Hematopoietic multipotent progenitor cell (in vitro differentiated cells): Measurements from ENCODE around the gene SDK1. TPM values are rescaled to one million over a fixed set of nuclear protein-coding genes. Genes with fewer than 3 reads are reported as not detected.
"Not testable (repeated sequence)": the region's sequence is repeated elsewhere in the genome, so short reads cannot be mapped to it uniquely, and the experiment has no call there.

Source experiments
- DNase-seq, 3 donors: peaks; one replicate each; pipeline ENCODE4 v3.0.0-alpha.2; 2011 to 2015; ENCODE audit warnings: low read depth in 2 of 3, low spot score in 2 of 3
- total RNA-seq: library from RNA; depleted of rRNA; stranded (reverse); fragments of >200 nt; gene quantifications from one replicate; pipeline ENCODE4 v1.2.3, GENCODE V29; 2012

Gene SDK1
- total RNA-seq, 1 donor: 0.81 TPM

DNA sequence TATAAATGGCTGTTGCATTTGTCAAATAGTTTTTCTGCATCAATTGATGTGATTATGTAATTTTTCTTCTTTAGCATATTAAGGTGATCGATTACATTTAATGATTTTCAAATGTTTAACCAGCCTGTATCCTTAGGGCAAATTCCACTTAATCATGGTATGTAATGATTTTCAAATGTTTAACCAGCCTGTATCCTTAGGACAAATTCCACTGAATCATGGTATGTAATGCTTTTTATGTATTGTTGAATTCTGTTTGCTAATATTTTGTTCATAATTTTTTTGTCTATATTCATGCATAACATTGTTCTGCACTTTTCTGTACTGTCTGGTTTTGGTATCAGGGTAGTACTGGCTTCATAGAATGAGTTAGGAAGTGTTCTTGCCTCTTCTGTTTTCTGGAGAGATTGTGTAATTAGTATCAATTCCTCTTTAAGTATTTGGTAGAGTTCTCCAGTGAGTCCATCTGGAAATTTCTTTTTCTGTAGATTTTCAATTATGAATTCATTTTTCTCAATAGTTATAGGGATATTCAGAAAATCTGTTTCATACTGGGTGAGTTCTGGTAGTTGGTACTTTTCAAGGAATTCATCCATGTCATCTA is 987.8 kb downstream of the SDK1 start:
- no peak for DNase-seq

- DNase-seq: no peak
These were observed 996.3 kb downstream of the SDK1 start for GRCh38 chr7:4297165-4297917.

DNA sequence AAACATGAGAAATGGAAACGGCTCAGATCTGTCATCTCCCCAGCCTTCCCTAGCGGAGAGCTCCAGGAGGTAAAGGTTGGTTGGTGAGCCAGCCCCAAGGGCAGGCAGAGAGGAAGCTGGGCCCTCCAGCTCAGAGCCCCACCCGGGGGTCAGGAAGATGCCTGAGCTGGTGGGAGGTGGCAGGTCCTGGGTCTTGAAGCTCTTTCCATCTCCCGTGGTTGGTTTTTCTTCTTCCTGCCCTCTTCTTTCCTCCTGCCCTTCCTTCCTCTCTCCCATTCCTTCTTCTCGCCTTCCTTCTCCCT is 996.8 kb downstream of the SDK1 start:
- DNase-seq: no peak

GRCh38 chr7:4299431-4299830 is 998.4 kb downstream of the SDK1 start:
- no peak for DNase-seq

DNA sequence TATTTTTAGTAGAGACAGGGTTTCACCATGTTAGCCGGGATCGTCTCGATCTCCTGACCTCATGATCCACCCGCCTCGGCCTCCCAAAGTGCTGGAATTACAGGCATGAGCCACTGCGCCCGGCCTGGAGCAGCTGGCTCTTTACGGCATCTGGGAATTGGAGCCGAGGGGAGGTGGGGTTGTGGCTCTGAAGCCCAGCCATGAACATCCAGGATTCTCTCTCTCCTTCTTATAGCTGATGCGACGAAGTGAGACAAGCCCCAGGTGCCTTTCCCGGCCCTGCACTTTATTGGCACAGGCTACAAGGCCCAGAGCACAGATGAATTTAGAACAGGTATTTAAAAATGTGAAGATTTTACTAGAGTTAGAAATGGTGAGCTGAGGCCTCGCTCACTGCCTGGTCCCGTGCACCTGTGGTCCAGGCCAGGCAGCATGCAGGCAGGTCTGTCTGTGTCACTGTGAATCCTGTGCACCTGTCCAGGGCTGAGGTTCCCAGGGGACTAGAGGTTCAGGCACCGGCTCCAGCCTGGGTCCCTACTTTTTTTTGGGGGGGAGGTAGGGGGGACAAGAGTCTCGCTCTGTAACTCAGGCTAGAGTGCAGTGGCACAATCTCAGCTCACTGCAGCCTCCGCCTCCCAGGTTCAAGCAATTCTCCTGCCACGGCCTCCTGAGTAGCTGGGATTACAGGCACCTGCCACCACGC is 1001.3 kb downstream of the SDK1 start:
- DNase-seq: no peak

DNA sequence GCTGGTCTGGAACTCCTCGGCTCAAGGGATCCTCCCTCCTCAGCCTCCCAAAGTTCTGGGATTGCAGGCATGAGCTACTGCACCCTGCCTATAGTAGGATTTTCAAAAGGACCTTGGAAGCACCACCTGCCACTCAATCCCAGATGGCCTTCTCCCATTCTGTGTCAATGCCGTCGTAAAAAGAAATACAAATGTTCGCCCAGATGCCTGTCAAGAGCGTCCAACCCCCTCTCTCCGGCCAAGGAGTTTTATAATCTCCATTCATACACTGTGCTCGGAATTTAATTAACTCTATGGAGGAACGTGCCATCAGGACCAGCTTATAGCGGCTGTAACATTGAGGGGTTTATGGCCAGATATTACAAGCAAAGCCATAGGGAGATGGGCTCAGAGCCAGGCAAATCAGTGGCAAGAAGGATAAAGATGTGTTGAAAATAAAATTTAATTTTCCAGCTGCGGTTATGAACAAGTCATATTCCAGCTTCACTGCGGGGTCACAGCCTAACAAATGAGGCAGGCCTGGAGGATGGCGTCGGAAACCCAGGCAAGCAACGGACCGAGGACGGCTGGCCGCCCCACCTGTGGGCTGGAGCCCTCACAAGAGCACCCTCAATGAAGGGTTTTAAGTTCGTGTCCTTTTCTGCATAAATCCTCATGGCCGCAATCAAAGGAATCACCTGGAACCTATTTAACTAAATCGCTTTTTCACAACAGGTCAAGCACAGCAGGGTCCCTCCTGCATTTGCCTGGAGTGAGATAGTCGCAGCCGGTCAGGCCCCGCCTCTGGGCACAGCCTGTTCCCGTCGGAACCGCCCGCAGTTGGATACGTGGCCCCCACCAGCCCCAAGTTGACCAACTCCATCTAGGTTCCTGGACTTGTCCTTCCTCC is 1006.5 kb downstream of the SDK1 start:
- DNase-seq: no peak

DNA sequence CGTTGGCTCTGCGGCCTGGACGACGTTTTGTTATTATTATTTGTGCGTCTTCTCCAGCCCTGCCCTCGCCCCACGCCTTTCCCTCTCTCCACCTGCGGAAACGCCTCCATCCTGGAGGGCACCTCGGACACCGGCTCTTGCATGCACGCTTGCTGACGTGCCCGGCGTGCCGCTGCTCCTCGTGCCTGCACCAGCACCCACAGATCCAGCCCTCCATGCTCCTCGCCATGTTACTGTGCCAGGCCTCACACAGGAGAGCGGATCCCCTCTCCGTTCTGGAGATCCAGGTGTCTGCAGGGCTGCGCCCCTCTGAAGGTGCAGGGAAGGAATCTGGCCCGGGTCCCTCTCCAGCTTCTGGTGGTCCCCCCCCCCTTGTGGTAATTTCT is 1007.1 kb downstream of the SDK1 start:
- DNase-seq: no peak

GRCh38 chr7:4313911-4314310 is 1012.9 kb downstream of the SDK1 start:
- DNase-seq: not testable (repeated sequence)

GRCh38 chr7:4314316-4314715 is 1013.3 kb downstream of the SDK1 start:
- not testable (repeated sequence) for DNase-seq
